RPMI7951 (cell line): ENCODE data around the gene PYY. TPM values are rescaled to one million over a fixed set of nuclear protein-coding genes. Genes with fewer than 3 reads are reported as not detected.
"Not testable (repeated sequence)": the region's sequence is repeated elsewhere in the genome, so short reads cannot be mapped to it uniquely, and the experiment has no call there.

Source experiments
- DNase-seq: peaks from one replicate; pipeline ENCODE4 v3.0.0-alpha.2; 2012; ENCODE audit warnings: low read depth
- total RNA-seq: library from RNA; depleted of rRNA; stranded (reverse); fragments of >200 nt; shearing (Covaris generic); gene quantifications from 2 replicates; pipeline ENCODE4 v1.2.3, GENCODE V29; 2014; rRNA removed

Gene PYY
- total RNA-seq, result not detected in 2 replicates

DNA sequence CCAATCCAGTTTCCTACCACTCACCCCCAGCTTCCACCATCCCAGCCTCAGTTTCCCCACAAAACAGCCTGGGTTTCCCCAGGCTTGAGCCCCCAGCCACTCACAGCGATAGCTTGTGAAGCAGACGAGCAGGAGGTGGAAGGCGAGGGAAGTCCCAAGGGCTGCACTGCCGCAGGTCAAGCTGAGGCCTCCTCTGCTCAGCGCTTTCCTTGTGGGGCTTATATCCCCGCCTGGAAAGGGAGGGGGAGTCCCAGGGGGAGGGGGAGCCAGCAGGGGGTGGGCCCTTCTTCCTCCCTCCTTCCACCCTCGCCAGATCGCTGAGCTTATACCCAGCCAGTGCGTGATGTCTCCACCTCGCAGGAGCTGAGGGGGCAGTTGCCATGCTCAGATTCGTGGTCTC is at the start of gene PYY:
Gene PYY (minus strand): TSS at position 195 of the 400 bp plus-strand sequence. CDS start 457 bp downstream, outside the sequence.
- DNase-seq, result no peak

- DNase-seq, result peak; percentile 57
These were observed 48.6 kb upstream of the PYY start for GRCh38 chr17:44002141-44002848.

GRCh38 chr17:44001461-44001920 is 47.8 kb upstream of the PYY start:
- DNase-seq, result no peak

DNA sequence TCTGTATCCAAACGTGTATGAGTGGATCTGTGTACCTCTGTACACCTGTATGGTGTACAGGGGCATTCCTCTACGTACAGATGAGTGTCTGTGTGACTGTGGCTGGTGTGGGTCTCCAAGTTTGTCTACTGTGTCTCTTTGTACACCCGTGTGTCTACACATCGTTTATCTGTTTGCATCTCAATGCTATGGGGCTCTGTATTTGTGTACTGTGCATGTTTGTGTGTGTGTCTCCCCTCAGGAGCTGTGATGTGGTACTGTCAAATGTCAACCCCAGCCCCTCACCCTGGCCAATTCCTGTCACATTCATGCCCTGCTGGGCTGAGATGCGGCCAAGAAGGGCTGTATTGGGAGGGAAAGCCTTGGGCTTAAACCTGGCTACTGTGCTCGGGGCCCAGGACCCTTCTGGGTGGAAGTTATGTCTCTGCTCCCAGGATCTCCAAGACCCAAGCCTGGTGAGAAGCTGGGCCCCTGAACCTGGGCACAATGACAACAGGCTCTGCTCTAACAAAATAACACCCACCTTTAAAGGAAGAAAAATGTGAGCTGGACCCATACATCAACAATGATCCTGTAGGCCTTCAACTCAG is 47.2 kb upstream of the PYY start:
- DNase-seq, result no peak

DNA sequence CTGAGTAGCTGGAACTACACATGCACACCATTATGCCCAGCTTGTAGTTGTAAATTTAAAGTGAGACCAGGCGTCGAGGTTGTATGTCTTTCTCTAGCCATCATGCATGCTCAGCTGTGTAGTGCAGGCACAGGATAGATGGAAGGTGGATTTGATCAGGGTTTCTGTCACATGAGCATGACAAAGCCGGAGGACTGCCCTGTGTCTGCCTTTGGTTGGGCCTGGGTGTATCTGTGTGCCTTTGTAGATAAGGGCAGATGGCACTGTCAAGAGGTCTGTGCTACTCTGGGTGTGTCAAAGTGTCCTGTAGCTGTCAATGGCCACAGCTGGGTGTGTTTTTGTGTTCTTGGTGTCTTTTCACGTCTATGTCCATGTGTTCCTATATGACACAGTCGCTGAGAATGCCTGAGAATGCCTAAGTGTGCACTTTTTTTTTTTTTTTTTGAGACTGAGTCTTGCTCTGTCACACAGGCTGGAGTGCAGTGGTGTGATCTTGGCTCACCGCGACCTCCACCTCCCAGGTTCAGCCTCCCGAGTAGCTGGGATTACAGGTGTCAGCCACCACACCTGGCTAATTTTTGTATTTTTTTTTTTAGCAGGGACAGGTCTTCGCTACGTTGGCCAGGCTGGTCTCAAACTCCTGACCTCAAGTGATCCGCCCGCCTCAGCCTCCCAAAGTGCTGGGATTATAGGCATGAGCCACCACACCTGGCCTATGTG is 46.6 kb upstream of the PYY start:
- DNase-seq, result no peak

DNA sequence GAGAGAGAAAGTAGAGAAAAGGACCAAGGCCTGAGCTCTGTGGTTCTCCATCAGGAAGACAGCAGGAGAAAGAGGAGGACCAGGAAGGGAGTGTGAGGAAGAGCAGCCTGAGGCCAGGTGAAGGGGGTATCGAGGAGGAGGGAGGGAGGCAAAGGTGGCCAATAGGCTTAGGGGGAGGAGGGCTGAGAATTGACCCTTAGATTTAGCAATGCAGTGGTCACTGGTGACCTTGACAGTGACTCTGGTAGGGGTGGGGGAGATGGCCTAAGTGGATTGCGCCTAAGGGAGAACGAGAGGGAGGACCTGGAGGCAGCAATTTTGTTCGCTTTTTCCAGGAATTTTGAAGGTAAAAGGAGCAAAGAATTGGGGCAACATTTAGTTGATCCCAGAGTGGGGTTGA is 45.3 kb upstream of the PYY start:
- no peak for DNase-seq

GRCh38 chr17:43998552-43998951 is 44.8 kb upstream of the PYY start:
- DNase-seq, result peak; percentile 43

GRCh38 chr17:43997180-43997579 is 43.4 kb upstream of the PYY start:
- DNase-seq, result not testable (repeated sequence)

GRCh38 chr17:43995150-43995471 is 41.4 kb upstream of the PYY start:
- DNase-seq, result no peak

DNA sequence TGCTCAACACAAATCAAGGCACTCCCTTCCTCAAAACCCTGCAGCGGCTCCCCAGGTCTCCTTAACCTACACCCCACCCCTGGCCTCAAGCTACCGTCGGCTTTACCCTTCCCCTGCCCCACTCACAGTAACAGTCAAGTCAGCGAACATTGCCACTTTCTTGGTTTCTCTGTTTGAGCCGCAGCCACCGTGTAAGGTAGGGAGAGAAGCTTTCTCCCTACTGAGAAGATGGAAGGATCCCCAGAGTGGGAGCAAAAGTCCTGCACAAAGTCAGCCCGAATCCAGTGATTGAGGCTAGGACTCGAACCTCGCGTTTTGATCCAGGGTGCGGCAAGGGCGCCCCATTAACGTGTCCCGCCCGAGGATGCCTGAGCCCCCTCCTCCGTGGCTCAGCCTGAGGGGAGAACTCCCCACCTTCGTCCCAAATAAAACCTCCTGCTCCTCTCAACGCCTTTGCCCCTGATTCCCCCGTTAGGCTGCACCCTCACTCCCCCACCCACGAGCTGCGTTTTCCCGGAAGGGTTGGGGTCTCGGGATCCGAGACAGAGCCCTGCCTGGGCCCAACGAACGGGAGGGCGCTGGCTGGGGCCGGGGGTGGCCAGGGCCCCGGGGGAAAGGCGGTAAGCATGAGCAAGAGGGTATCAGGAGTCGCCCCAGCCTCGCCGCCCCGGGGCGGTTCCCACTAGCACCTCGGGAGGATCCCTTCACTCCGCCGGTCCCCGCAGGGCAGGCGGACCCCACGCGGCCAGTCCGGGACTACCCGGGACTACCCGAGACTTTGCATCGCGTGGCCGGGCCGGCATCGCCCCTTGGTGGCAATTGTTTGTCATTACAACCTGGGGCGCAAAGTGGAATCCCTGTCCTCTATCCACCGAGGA is 40.8 kb upstream of the PYY start:
- peak; percentile 36 for DNase-seq

- peak; percentile 33 for DNase-seq
These were observed 38.9 kb upstream of the PYY start for GRCh38 chr17:43992641-43993040.

DNA sequence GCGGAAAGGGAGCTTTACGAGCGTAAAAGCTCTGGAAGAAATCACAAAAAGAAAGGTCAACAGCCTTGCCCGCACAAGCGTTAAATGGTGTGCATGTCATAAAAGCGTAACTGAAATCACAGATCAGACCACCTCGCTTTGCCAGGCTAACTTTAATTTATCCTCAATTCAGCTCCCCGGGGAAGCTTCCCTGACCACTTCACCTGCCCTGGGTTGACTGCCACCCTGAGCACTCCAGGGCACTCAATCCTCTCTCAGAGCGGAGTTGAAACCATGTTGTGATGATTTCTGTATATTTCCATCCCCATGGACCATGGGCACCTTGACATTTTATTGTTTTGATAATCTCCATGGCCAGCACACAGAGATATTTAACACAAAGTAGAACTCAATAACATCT is 34.6 kb upstream of the PYY start:
- no peak for DNase-seq

DNA sequence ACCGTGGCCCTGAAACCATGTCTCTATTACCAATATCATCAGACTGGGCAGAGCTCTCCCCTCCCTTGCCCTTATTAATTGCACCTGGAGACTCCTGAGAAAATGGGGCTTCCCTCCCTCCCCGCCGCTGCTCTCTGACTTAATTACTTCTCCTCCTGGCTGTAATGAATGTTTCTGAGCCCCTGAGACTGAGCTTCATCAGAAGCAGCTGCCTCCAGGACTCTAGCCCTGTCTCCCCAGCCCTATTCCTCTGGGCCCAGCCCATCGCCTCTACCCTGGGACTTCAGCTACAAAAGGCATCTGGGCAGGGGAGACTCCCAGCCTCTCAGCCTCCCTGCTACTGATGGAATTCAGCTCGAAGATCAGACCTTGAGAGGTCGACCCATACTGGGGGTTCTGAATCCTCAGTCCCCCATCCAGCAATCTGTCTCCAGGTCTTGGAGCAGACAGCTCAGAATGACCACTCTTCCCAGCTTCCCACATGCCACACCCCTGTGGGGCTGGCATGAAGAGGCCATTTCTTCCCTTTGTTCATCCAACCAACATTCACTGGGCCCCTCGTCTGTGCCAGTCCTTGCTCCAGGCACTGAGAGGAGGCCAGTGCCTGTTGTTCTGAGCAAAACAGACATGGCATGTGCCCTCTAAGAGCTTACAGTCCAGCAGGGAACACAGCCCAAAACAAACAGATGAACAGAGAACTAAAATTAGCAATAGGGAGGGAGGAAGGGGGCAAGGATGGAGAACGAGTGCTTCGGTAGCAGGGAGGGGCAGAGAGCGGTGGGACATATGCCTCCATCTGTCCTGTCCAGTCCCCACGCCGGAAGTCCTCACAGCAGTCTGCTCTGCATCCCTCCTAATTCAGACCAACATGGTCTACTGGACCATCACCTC is 33.6 kb upstream of the PYY start:
- no peak for DNase-seq

DNA sequence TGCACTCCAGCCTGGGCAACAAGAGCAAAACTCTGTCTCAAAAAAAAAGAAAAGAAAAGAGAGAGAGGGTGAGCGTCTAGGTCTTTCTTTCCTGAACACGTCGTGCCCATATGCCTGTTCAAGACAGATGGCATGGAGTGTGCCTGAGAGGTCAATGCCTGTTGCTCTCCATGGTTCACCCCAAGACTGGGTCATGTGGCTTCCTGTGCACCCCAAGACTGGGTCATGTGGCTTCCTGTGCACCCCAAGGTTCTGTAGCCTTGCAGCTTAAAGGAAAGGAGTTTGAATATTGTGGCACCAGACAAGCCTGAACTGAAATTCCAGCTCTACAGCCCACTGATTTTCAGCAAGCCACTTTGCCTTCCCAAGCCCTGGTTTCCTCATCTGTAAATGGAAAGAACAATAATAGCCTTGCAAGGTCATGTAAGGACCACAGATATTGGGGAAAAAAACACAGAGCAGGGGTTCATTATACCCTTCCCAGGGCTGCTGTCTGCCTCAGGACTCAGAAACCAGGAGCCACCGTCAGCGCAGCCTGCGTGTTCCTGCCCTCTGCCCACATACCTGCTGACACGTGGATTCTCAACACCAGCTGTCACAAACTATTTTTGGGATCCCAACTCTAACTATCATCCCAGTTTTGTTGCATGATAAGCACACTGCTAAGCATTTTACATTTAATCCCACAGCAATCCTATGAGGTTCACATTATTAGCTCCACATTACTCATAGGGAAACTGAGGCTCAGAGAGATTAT is 32.7 kb upstream of the PYY start:
- no peak for DNase-seq

DNA sequence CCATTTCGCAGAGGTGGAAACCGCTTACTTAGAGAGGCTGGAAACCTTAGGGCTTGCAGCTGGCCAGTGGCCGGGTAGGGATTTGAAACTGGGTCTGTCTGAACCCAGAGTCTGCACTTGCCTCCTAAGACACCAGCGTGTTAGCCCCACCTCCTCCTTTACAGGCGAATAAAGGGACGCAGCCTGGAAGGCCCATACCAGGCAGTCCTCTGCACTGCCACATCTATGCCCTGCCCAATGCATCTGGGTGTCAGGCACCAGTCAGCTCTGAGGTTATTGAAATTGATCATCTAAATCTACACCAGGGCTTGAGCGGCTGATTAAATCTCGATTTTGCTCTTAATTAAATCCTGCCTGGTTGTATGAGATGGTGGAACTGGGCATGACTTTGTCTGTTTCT is 30.8 kb upstream of the PYY start:
- DNase-seq, result no peak

GRCh38 chr17:43983515-43984411 is 30.0 kb upstream of the PYY start:
- DNase-seq, result no peak

GRCh38 chr17:43983196-43983514 is 29.4 kb upstream of the PYY start:
- no peak for DNase-seq

GRCh38 chr17:43982171-43982570 is 28.4 kb upstream of the PYY start:
- DNase-seq, result no peak

- DNase-seq, result no peak
These were observed 25.9 kb upstream of the PYY start for GRCh38 chr17:43979671-43980070.
